T-cell (primary cell): Measurements from ENCODE around the gene SLC12A6. TPM values are rescaled to one million over a fixed set of nuclear protein-coding genes. Genes with fewer than 3 reads are reported as not detected.

Experiments used
- ATAC-seq, 4 experiments: fragments of 200-7000 bp in 3 of 4; fragments of 150-1000 bp in 1 of 4; cut with Tn5 transposase; replicated peaks in 1 of 4; 1 replicate in 3 of 4; 2 replicates in 1 of 4; pipeline ENCODE4 v1.10.0; 2021; ENCODE audit warnings: moderate library complexity in 3 of 4, mild to moderate bottlenecking in 2 of 4, moderate number of reproducible peaks in 1 of 4
- CTCF ChIA-PET, 2 donors: fragments of 300-600 bp; sonication (Branson Sonifier 250); formaldehyde crosslinking; loops; one replicate each; lab custom pipeline; 2022; ENCODE audit warnings: antibody characterized with exemption in 2 of 2; lab: Charles Lee
- POLR2A ChIA-PET, 2 donors: fragments of 300-600 bp; sonication (Branson Sonifier 250); formaldehyde crosslinking; loops; one replicate each; lab custom pipeline; 2022; ENCODE audit warnings: antibody characterized with exemption in 2 of 2; lab: Charles Lee
- DNase-seq, 35 experiments: peaks; one replicate each; pipeline versions ENCODE4 v3.0.0 to v3.0.0-alpha.2; 2013 to 2023
- H3K27ac ChIP-seq: one replicate; pipeline ENCODE4 v1.5.1; 2013; ENCODE audit warnings: low read length
- H3K27me3 ChIP-seq, 2 experiments: replicated peaks in 1 of 2; 1 replicate in 1 of 2; 2 replicates in 1 of 2; pipeline versions ENCODE4 v1.6.1 to v1.7.0; 2013; ENCODE audit warnings: low read length in 1 of 2, mixed read lengths in 1 of 2; ENCODE audit not compliant: control insufficient read depth in 2 of 2, insufficient read depth in 2 of 2; ENCODE audit errors: extremely low read depth in 1 of 2
- H3K36me3 ChIP-seq, 2 donors: 1 replicate in 1 of 2; 2 replicates in 1 of 2; pipeline versions ENCODE4 v1.6.1 to v1.7.0; 2013; ENCODE audit warnings: low read length in 1 of 2; ENCODE audit not compliant: control insufficient read depth in 2 of 2, insufficient read depth in 1 of 2; ENCODE audit errors: extremely low read depth in 1 of 2
- H3K4me1 ChIP-seq, 2 experiments: 1 replicate in 1 of 2; 2 replicates in 1 of 2; pipeline versions ENCODE4 v1.6.1 to v1.7.0; 2013; ENCODE audit warnings: low read length in 2 of 2, mixed read lengths in 1 of 2; ENCODE audit not compliant: insufficient read depth in 2 of 2, control insufficient read depth in 1 of 2; ENCODE audit errors: extremely low read depth in 1 of 2
- H3K4me3 ChIP-seq, 2 donors: 1 replicate in 1 of 2; 2 replicates in 1 of 2; pipeline versions ENCODE4 v1.5.1 to v1.7.0; 2013; ENCODE audit warnings: mild to moderate bottlenecking in 2 of 2, low read length in 1 of 2, moderate library complexity in 1 of 2; ENCODE audit not compliant: control insufficient read depth in 1 of 2; ENCODE audit errors: extremely low read depth in 1 of 2
- H3K9me3 ChIP-seq: 2 replicates; pipeline ENCODE4 v1.7.0; 2013
- H3K27ac Mint-ChIP-seq, 2 donors: one replicate each; pipeline ENCODE4 v1.8.0; 2020 to 2021; ENCODE audit warnings: mild to moderate bottlenecking in 2 of 2, mixed read lengths in 2 of 2
- H3K27me3 Mint-ChIP-seq, 2 donors: one replicate each; pipeline ENCODE4 v1.8.0; 2021 to 2022; ENCODE audit warnings: mixed read lengths in 2 of 2
- H3K36me3 Mint-ChIP-seq: one replicate; pipeline ENCODE4 v1.8.0; 2021; ENCODE audit warnings: mixed read lengths
- H3K4me1 Mint-ChIP-seq, 3 donors: one replicate each; pipeline ENCODE4 v1.8.0; 2020 to 2022; ENCODE audit warnings: mixed read lengths in 3 of 3, mild to moderate bottlenecking in 1 of 3
- H3K4me3 Mint-ChIP-seq, 3 donors: one replicate each; pipeline ENCODE4 v1.8.0; 2020 to 2022; ENCODE audit warnings: mild to moderate bottlenecking in 3 of 3, mixed read lengths in 3 of 3, moderate library complexity in 3 of 3
- H3K9me3 Mint-ChIP-seq, 3 donors: one replicate each; pipeline ENCODE4 v1.8.0; 2020 to 2022; ENCODE audit warnings: mixed read lengths in 3 of 3
- whole genome bisulfite sequencing: methylation state at CpG from one replicate; pipeline ENCODE4 v1.1.5; 2013; ENCODE audit warnings: missing lambda C conversion rate; ENCODE audit not compliant: insufficient coverage; 5-methylcytosine and 5-hydroxymethylcytosine counted together
- total RNA-seq, 35 experiments: library from RNA in 6 of 35; stranded (reverse) in 6 of 35; fragments of 120-200 nt in 1 of 35; gene quantifications; one replicate each; pipeline versions ENCODE4 v1.2.1 to v1.2.4 and lab custom pipeline; 2013 to 2026

SLC12A6 gene
- total RNA-seq, 5 donors from 2014 or later (not counting 1 experiment from before 2014, with no cell fraction given) = 71.2 to 103 (median 77.8) TPM

GRCh38 chr15:34336991-34337556 is 507 bp downstream of the SLC12A6 start:
- H3K27ac ChIP-seq = peak overlapping the region; percentile 82
- ATAC-seq (peak; percentile 10 to 38 (median 25)), DNase-seq (peak in 17 of 35 experiments; percentile 4 to 44 (median 16))
- WGBS = under 1% methylated on average over 21 of the region's 26 CpGs
- no peaks in the 10 kb centered on the region for H3K9me3 Mint-ChIP-seq
- ChIA-PET CTCF (interaction anchor here in 1 of 2 donors (0.8 to 2.8 kb wide), 3 partner anchors 9 to 96 kb away, joined by 4 to 20 read pairs (median 5); partner anchors contain the start of gene LPCAT4), POLR2A (interaction anchor here in 1 of 2 donors (1.1 kb wide), 1 partner anchor 9 kb away, joined by 4 read pairs; no protein-coding TSS in a partner anchor)
- H3K4me1 Mint-ChIP-seq = peaks cover 61 to 74% (median 66%) of the 10 kb centered on the region in 3 donors
- peaks cover 43 to 50% of the 10 kb centered on the region in 2 experiments for H3K4me1 ChIP-seq
- no peaks in the 10 kb centered on the region for H3K27me3 Mint-ChIP-seq
- peak overlapping the region; percentile 96 to 100 for H3K27ac Mint-ChIP-seq
- peaks cover 0 to 18% of the 10 kb centered on the region in 2 donors for H3K36me3 ChIP-seq
- no peaks in the 10 kb centered on the region for H3K27me3 ChIP-seq
- peaks cover 15% of the 10 kb centered on the region for H3K36me3 Mint-ChIP-seq
- H3K9me3 ChIP-seq = no peaks in the 10 kb centered on the region
- peak overlapping the region; percentile 97 to 100 (median 97) for H3K4me3 Mint-ChIP-seq
- H3K4me3 ChIP-seq = peak overlapping the region; percentile 74 to 99

GRCh38 chr15:34336231-34336990 is 1.2 kb downstream of the SLC12A6 start:
- H3K9me3 ChIP-seq = no peaks in the 10 kb centered on the region
- H3K36me3 ChIP-seq = peaks cover 0 to 13% of the 10 kb centered on the region in 2 donors
- POLR2A ChIA-PET = interaction anchor here in 1 of 2 donors (1.1 kb wide), 1 partner anchor 8 kb away, joined by 4 read pairs; no protein-coding TSS in a partner anchor
- WGBS = 50% methylated on average over 12 of the region's 16 CpGs
- Mint-ChIP-seq H3K27me3 (no peaks in the 10 kb centered on the region), H3K27ac (peak overlapping the region; percentile 96 to 100), H3K9me3 (no peaks in the 10 kb centered on the region), H3K4me1 (peaks cover 61 to 73% (median 65%) of the 10 kb centered on the region in 3 donors), H3K36me3 (peaks cover 13% of the 10 kb centered on the region), H3K4me3 (peak overlapping the region; percentile 97 to 100 (median 97))
- peak overlapping the region; percentile 82 for H3K27ac ChIP-seq
- DNase-seq = peak in 1 of 35 experiments; percentile 32
- peak overlapping the region; percentile 74 to 99 for H3K4me3 ChIP-seq
- peaks cover 41 to 46% of the 10 kb centered on the region in 2 experiments for H3K4me1 ChIP-seq
- no peak for ATAC-seq
- CTCF ChIA-PET = interaction anchor here in 1 of 2 donors (1.6 to 2.8 kb wide), 2 partner anchors 31 to 95 kb away, joined by 5 to 20 read pairs; partner anchors contain the start of gene LPCAT4
- H3K27me3 ChIP-seq = no peaks in the 10 kb centered on the region

- Histone ChIP-seq H3K27ac (peak overlapping the region; percentile 82), H3K27me3 (no peaks in the 10 kb centered on the region), H3K36me3 (peaks cover 0 to 8% of the 10 kb centered on the region in 2 donors), H3K9me3 (no peaks in the 10 kb centered on the region), H3K4me1 (peaks cover 37 to 53% of the 10 kb centered on the region in 2 experiments), H3K4me3 (peak overlapping the region; percentile 51 to 99)
- Mint-ChIP-seq H3K9me3 (no peaks in the 10 kb centered on the region), H3K4me3 (peak overlapping the region; percentile 97 to 100 (median 97)), H3K4me1 (peaks cover 65 to 72% (median 68%) of the 10 kb centered on the region in 3 donors), H3K36me3 (peaks cover 11% of the 10 kb centered on the region), H3K27me3 (no peaks in the 10 kb centered on the region), H3K27ac (peak overlapping the region; percentile 96 to 100)
- POLR2A ChIA-PET = no interaction called here
- WGBS = no CpG with 5 or more reads among the region's 3 CpGs
- CTCF ChIA-PET = no interaction called here
- DNase-seq (peak in 1 of 35 experiments; percentile 51), ATAC-seq (no peak)
Observed at GRCh38 chr15:34335176-34336032, 2.2 kb downstream of the SLC12A6 start.

- H3K9me3 ChIP-seq = no peaks in the 10 kb centered on the region
- ATAC-seq (no peak), DNase-seq (no peak)
- H3K4me1 ChIP-seq = peaks cover 37 to 52% of the 10 kb centered on the region in 2 experiments
- H3K27me3 ChIP-seq = no peaks in the 10 kb centered on the region
- ChIA-PET CTCF (interaction anchor here in 1 of 2 donors (1.1 kb wide), 1 partner anchor 53 kb away, joined by 4 read pairs; no protein-coding TSS in a partner anchor), POLR2A (no interaction called here)
- Mint-ChIP-seq H3K27me3 (no peaks in the 10 kb centered on the region), H3K36me3 (peaks cover 7% of the 10 kb centered on the region), H3K27ac (peak overlapping the region; percentile 96 to 100), H3K4me3 (peak overlapping the region; percentile 97 to 100 (median 97)), H3K9me3 (no peaks in the 10 kb centered on the region), H3K4me1 (peaks cover 63 to 75% (median 71%) of the 10 kb centered on the region in 3 donors)
- H3K36me3 ChIP-seq = peaks cover 0 to 5% of the 10 kb centered on the region in 2 donors
- peak overlapping the region; percentile 29 to 99 for H3K4me3 ChIP-seq
- H3K27ac ChIP-seq = peak overlapping the region; percentile 82
- WGBS = no CpG with 5 or more reads among the region's 4 CpGs
Observed at GRCh38 chr15:34334672-34335071, 2.9 kb downstream of the SLC12A6 start.

GRCh38 chr15:34332553-34333120 is 4.9 kb downstream of the SLC12A6 start:
- Histone ChIP-seq H3K4me1 (peaks cover 51 to 55% of the 10 kb centered on the region in 2 experiments), H3K27ac (peak overlapping the region; percentile 30), H3K9me3 (no peaks in the 10 kb centered on the region), H3K4me3 (no peak overlapping the region), H3K36me3 (no peaks in the 10 kb centered on the region), H3K27me3 (no peaks in the 10 kb centered on the region)
- ATAC-seq (no peak), DNase-seq (no peak)
- H3K27ac Mint-ChIP-seq = peak overlapping the region; percentile 77 to 86
- POLR2A ChIA-PET = no interaction called here
- H3K27me3 Mint-ChIP-seq = no peaks in the 10 kb centered on the region
- H3K4me3 Mint-ChIP-seq = peak overlapping the region in 1 of 3 donors; percentile 97
- no CpG with 5 or more reads among the region's 6 CpGs for WGBS
- peaks cover 73 to 94% (median 84%) of the 10 kb centered on the region in 3 donors for H3K4me1 Mint-ChIP-seq
- CTCF ChIA-PET = interaction anchor here (0.6 to 1.3 kb wide), 4 partner anchors 10 to 91 kb away, joined by 3 read pairs; partner anchors contain the start of genes LPCAT4 (in 1 of the 2), NOP10 (in 1 of the 2) and NUTM1 (in 1 of the 2)
- peaks cover 7% of the 10 kb centered on the region for H3K36me3 Mint-ChIP-seq
- no peaks in the 10 kb centered on the region for H3K9me3 Mint-ChIP-seq
